GM21390 (cell line): ENCODE measurements around the gene AMER2.

Source experiments
- ATAC-seq: cut with Tn5 transposase; IDR thresholded peaks from one replicate; pipeline ENCODE4 v1.9.1; 2021; ENCODE audit not compliant: unreplicated experiment

AMER2 gene

DNA sequence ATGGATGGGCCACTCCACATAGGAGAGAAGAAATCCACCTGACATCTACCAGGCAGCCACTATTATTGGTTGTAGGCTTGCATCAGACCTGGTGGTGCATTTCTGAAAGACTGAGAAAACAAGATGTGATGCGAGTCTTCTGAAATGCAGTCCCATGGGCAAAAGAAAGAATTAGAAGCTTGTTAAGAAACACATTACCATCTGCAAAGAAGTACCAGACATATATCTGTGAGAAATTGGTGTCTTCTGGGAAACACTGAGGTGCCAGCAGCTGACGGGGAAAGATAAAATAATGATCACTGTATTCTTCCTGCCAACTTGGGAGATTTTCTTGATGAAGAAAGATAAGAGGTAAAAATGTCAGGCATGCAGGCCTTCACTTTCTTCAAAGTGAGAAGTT, 14.4 kb downstream of the AMER2 start:
- no peak for ATAC-seq

DNA sequence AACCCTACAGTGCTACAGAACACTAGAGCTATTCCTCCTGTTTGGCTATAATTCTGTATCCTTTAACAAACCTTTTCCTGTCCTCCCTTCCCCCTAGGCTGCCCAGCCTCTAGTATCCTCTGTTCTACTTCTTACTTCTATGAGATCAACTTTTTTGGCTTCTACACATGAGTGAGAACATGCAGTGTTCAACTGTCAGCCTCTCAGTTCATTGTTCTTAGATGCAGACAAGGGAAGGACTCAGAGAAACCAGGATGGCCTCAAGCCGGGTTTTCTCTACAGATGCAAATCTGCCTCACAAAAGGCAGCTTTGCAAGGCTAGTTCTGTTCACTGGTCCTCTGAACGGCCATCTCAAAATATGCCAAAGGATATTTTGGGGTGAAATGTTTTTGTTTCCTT, 18.4 kb downstream of the AMER2 start:
- no peak for ATAC-seq

DNA sequence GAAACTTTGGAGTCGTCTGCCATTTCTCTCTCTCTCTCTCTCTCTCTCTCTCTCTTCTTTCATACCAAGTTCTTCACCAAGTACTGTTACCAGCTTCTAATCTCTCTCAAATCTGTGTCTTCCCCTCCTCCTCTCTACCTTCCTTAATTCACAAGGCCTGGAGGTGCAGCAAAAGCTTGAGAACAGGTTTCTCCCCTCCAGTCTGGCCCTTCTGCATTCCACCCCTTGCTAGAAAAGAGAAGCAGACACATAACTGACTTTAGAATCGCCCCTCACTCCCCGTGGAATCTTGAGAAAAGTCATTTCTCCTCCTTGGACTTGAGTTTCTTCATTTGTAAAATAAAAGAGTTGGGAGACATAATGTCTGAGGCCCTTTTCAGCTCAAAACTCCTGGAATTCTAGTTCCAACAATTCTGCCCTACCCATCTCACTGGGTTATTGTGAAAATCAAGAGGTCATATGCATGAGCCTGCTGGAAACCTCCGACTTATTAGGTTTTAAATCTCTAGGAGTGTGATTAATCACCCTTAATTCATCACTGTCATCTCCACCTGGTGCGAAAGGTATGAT, 20.4 kb downstream of the AMER2 start:
- ATAC-seq: no peak

DNA sequence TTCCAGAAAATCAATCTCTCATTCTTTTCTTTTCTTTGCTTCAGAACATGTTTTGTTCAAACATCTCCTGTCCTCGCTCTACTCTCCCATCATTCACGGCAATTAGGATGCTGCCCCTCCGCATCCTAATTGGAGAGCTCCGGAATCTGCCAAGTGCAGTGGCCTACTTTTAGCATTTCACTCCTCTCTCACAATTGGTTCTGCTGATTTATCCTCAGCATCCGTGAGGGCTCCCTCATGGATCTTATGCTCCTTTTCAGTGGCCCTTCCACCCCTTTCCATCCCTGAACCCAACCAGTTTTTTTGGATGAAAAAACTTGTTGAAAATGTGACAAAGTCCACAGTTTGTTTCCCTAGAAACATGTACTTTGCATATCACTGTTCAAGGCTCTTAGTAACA, 22.4 kb downstream of the AMER2 start:
- no peak for ATAC-seq

DNA sequence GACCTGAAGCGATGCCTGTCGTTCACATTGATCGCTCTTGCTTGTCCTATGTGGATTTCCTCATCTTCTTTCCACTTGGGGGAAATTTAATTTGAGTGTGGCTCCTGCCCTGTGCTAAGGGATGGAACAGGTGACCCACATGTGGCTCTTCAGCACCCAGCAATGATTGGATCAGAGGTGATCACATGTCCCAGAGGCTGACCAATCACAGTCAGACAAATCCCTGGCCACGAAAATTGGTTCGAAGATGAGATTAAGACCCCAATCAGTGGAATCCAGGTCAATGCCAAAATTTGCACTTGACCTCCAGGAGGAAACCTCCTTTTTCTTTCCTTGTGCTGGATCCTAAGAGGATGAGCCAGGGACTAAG, 23.7 kb downstream of the AMER2 start:
- ATAC-seq: no peak

DNA sequence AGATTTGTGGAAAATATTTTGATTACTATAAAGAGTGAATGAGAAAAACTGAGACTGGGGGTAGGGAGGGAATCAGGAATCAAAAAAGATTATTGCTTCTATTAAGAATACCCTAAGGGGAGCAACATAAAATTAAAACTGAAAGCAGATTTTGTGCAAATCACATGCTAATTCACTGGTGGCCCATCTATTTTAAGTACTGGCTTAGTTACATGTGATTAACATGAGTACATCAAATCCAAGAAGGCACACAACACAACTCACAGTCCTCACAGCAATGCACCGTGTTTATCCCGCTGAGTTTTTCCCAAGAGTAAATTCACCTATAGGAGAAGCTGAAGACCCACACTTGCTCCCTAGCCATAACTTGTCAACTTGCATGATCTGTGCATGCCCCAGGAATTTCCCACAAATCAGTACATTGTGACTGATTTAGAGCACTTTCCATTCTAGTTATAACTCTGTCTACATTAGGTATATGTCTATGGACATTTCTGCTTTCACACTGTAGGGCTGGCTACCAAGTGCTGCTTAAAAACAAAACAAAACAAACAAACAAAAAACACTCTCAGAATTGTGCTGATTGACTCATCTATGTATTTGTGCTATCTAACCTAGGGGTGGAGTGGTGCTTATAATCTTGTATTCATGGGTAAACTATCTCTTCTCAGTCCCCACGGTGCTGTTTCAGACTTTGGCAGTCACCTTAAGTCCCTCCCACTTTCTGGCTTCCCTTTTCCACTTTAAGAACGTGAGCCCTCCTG, 24.3 kb downstream of the AMER2 start:
- ATAC-seq: peak; percentile 73

DNA sequence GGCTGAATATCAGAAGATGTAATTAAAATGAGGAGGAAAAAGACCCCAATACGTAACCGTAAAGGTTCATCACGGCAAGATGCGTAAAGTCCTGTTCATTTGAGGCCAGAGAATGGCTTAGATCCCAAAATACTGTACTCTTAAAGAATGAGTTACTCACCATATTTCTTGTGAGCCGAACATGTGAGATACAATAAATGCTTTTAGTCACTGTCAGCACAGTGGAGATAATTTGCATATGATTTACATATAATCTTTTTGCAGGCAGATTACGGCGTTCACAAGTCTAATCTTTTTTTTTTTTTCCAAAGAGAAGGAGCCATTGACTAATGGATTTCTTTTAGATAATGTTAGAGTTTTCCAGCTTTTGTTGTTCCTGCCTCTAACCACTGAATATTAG, 28.4 kb downstream of the AMER2 start:
- no peak for ATAC-seq

DNA sequence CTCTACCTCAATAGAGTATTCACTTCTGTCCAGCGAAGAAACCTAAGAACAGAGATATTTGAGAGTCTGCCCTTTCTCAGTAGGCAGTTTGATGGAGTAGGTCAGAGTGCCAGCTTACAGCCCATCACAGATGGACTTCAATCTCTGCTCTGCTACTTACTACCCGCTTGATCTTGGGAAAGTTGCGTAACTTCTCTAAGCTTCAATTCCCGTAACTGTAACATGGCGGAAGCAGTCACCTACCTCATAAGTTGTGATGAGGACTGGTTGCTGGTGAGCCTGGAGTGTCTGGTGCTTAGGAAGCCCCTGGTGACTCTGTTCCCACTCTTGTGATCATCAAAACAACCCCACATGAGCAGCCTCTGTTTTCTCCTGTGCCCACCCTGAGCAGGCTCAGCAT, 31.0 kb downstream of the AMER2 start:
- ATAC-seq: no peak

DNA sequence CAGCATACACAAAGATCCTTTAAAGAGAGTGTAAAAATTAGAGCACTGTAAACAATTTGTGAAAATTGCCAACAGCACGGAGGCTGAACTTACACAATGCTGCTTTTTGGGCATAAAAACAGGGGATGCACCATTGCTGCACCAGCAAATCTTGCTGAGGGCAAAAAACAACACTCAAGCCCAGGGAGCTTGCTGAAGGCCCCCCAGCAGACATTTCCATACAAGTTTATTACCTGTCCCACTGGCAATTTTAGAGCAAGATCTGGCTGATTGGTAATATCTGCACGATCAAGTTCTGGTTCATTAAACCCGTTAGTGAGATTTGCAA, 34.3 kb downstream of the AMER2 start:
- ATAC-seq: no peak

DNA sequence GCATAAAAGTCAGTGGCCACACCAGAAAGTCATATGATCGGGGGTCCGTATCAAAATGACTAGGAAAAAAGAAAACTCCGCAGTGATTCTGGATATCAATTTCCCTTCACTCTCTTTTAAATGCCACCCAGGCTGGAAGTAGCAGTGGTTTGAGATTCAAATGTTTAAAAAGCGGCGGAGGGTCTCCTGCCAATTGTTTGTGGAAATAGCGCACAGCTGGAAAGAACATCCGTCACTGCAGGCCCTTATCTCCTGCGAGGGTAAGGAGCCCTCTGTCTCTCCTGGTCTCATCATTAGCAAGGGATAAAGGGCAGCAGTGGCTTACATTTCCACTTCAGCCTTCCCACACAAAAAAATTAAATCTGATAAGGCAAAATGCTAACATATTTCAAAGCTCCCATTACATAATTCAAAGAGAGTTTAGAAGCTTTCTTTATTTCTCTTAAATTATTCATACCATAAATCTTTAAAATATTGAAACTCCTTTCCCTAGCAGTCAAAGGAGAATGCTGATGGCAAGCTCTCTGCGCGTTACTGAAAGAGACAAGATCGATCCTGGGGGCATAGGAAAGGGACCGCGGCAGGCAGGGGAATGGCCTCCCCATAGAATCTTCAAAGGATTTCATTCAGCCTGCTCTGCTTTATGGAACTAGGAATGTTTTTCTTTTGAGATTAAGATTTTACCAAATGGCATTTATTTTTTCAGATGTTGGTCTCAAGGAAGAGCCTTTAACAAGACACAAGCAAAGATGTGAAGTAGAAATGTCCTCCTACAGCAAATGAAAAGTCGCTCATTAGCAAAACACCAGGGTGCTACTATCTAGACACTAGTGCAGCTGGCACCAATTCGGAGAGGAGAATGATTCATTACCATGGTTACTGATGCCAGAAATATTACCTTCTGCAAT, 35.0 kb downstream of the AMER2 start:
- no peak for ATAC-seq

DNA sequence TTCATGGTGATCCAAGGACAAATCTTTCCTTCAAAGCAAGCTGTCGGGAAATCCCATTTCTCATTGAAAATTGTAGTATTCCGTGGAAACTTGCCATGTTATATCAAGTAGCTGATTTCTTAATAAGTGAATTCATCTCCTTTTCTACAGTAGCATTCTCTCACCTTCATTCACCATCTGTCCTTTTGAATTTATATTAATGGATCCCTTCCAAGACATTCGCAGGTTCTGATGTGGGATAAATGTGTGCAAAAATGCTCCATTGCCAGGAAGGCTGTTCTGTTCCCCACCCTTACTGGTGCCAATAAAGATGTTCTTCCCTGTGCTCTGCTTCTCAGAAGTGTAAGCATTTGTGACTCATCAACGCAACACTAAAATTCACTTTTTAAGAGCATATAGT, 36.2 kb downstream of the AMER2 start:
- no peak for ATAC-seq

DNA sequence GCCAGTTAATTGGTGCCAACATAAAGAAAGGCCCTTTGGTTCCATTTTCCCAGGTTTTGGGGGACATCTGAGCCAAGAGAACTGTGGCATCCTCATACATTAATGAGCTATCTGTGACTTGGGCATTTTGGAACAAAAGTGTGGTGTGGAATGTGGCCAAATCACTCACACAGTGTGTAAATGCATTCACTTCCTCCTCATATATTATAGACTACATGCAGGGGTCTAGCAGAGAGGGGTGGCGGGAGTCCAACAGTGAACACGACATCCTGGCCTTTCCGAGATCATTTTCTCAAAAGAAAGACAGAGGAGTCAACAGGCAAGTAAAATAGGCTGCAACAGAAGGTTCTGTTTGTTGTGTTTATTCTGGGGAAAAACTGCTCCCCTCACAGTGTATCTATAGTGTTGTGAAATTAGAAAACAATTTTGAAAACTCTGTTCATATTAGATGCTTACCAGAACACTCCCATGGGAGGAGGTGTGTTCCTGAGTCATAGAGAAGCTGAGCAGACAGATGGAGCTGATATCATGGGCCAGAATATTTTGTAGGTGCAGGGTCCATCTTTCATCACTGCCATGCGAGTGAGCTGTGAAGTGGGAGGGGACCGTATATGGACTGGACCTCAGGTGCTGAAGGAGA, 39.2 kb downstream of the AMER2 start:
- no peak for ATAC-seq

DNA sequence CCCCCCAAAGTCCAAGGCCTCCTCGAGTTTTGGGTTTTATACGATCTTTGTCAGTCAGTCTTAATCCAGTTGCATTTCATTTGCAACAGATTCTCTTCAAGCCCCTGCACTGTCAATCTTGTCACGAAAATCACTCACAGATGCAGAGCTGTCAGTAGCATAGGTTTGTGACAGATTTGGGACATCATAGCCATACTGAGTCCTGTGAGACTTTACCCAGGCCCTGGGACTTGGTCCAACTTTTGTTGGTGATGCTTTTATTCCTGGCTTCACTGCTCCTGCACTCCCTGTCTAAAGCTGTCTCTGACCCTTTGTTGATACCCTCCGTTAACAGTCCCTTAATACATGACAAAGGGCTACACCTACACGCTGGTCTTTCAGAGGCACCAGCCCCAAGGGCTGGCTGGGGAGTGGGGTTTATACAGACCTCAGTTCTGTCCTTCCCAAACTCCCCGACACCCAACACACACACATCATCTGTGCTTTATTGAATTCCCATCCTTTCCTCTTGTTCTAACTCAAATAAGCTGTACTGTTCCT, 40.1 kb downstream of the AMER2 start:
- ATAC-seq: no peak

DNA sequence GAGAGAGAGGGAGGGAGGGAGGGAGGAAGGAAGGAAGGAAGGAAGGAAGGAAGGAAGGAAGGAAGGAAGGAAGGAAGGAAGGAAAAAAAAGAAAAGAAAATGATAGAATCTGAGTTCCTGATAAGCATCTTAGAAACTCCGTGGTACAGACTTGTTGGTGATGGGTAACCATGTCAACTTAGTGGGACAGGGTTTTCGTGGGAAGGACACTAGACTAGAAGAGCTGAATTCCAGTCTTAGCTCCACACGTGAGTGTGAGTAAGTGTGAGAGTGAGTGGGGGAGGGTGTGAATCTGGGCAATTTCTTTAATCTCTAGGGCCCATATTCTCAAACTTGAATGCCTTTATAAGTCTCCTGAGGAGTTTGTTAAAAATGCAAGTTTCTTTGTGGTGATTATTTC, 41.1 kb downstream of the AMER2 start:
- no peak for ATAC-seq

DNA sequence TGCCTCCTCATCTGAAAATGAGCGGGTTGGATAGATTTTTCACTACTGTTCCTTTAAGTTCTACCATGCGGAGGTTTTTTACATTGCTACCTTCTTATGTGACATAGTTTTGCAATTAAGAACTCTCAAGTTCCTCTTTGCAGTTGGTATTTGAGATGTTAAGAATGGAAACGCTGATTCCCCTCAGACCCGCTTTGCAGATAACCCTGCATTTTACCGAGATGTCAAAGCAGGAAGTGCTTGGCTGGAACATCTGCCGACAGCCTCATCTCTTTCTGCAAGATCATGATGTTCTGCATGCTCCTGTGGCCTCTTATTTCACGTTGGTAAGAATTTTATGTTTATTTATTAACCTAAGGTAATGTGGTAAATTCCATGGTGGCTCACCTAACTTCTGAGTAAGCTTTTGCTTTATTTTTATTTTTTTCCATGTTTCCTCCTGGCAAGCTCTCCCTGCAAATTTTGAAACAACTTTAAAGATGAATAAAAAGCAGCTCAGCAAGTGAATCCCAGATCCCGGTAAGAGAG, 53.6 kb downstream of the AMER2 start:
- no peak for ATAC-seq

DNA sequence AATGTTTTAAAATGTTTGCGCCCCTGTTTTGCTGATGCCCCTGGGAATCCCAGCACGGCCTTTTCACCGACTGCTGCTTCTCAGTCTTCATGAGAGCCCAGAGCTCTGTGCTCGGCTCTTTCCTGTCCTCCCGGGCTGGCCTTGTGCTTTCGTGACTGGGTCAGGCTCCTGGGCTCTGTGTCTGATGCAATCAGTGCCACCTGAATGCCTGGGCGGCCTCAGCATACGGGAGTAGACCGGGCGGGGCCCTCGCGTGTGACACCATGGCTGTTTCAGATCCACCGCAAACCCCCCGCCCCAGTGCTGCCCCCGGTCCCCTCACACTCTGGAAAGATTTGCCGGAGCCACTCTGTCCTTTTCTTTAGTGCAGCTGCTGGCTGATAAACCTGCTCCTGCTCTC, 54.8 kb downstream of the AMER2 start:
- ATAC-seq: no peak

DNA sequence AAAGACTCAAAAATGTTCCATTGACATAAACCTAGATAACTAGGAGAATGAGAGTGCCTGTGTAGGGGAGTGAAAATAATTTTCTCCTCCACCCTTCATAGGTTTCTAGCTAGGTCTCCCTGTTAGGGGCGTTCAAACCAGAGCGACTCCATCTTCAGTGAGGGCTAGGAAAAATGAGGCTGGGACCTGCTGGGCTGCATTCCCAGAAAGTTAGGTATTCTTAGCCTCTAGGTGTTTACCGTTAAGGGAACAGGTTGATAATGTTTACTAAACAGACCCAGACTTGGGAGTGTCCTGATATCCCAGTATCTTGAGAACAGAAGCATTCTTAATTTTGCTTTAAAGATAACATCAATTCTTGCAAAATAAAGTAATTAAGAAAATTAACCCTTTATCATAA, 56.0 kb downstream of the AMER2 start:
- no peak for ATAC-seq

DNA sequence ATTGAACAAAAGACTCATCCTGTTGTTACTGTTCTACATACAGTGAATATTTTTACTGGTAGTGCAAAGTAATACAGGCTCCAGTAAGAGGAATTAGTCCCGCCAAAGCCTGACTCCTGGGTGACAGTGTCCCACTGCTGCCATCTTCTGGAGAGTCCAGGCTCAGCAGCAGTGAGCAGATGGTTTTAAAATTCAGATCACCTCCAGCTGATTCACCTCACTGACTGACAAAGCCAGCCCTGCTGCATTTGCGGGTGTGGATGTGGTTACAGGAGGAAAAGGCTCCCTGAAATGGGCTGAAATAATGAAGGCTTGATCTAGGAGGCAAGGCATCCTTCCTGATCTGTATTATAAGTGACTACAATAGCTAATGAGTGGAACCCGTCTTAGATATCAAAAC, 57.9 kb downstream of the AMER2 start:
- ATAC-seq: peak; percentile 67

DNA sequence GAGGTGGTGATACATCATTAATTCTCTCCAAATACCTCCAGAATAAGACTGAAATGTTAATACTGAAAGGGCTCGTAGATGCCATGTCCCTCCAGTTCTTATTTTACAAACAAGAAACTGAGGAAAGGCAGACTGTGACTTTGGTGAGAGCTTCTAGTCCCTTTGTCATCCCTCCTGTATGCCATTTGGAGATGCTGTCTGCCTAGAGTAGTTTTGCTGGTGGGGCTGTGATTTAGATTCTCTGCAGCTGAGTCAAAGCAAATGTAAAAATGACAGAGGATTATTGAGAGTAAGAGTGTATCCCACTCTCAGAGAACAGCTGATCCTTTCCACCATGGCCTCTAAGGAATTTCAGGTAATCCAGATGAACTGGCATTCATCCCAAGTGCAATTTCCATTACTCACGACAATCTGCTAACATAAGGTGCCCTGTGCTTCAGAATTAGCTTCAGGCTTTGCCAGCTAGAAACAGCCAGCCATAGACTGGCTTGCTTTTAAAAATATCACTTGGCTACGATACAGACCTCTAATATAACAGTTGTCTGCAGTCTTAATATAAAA, 59.3 kb downstream of the AMER2 start:
- ATAC-seq: no peak
